Measurements from ENCODE around the gene NF2. TPM values are rescaled to one million over a fixed set of nuclear protein-coding genes. Genes with fewer than 3 reads are reported as not detected.
A peak's percentile ranks its signal among the peaks of the same experiment; 100 is the strongest.

Gene NF2
- total RNA-seq, 1 experiment from 2014 or later: 199 TPM

GRCh38 chr22:29689880-29690213, 86.4 kb downstream of the NF2 start:
- in situ Hi-C loops (cut with HindIII; ENCODE audit: low pct_unique_long_range_greater_than_20kb, low sequenced_read_pairs): no loop called here
- DNase-seq (ENCODE audit: low read depth): no peak

- DNase-seq (ENCODE audit: low read depth): no peak
- in situ Hi-C loops (cut with HindIII; ENCODE audit: low pct_unique_long_range_greater_than_20kb, low sequenced_read_pairs): no loop called here
Observed at GRCh38 chr22:29690476-29690875, 87.0 kb downstream of the NF2 start.

- in situ Hi-C loops (cut with HindIII; ENCODE audit: low pct_unique_long_range_greater_than_20kb, low sequenced_read_pairs): no loop called here
- no peak for DNase-seq (ENCODE audit: low read depth)
Observed at GRCh38 chr22:29691636-29692326, 88.3 kb downstream of the NF2 start.

DNA sequence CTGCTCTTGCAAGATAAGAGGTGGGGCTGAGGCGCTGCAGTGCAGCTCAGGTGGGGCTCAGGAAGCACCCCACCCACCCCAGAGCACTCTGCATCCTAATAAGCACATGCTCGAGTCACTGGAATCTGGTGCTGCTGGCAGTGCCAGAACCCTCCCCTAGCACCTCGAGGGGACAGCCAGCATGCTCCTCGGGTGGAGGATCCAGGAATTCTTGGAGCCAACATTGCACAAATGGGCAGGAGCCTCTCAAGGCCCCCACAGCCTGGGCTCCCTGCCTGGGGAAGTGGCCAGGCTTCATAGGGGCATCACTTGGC, 88.9 kb downstream of the NF2 start:
- DNase-seq (ENCODE audit: low read depth): no peak
- in situ Hi-C loops (cut with HindIII; ENCODE audit: low pct_unique_long_range_greater_than_20kb, low sequenced_read_pairs): no loop called here

DNA sequence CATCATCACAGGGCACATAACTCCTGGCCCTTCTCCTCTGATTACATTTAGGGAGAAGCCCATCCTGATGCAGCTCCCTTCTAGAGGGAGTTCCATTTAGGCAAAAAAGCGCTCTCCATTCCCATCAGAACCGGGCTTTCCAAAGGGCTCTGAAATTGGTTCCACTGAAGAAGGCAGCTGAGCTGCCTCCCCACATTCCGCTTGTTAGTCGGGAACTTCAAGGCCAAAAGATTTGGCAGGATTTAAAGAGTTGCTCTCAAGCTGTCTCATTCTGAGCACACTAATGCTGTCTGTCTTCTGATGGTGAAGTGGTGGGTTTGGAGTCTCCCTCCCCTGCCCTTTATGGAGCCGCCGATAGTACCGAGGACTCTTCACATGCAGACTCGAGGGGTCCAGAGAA, 89.7 kb downstream of the NF2 start:
- in situ Hi-C loops (cut with HindIII; ENCODE audit: low pct_unique_long_range_greater_than_20kb, low sequenced_read_pairs): no loop called here
- DNase-seq (ENCODE audit: low read depth): no peak

- in situ Hi-C loops (cut with HindIII; ENCODE audit: low pct_unique_long_range_greater_than_20kb, low sequenced_read_pairs): no loop called here
- no peak for DNase-seq (ENCODE audit: low read depth)
Observed at GRCh38 chr22:29693671-29694070, 90.2 kb downstream of the NF2 start.

DNA sequence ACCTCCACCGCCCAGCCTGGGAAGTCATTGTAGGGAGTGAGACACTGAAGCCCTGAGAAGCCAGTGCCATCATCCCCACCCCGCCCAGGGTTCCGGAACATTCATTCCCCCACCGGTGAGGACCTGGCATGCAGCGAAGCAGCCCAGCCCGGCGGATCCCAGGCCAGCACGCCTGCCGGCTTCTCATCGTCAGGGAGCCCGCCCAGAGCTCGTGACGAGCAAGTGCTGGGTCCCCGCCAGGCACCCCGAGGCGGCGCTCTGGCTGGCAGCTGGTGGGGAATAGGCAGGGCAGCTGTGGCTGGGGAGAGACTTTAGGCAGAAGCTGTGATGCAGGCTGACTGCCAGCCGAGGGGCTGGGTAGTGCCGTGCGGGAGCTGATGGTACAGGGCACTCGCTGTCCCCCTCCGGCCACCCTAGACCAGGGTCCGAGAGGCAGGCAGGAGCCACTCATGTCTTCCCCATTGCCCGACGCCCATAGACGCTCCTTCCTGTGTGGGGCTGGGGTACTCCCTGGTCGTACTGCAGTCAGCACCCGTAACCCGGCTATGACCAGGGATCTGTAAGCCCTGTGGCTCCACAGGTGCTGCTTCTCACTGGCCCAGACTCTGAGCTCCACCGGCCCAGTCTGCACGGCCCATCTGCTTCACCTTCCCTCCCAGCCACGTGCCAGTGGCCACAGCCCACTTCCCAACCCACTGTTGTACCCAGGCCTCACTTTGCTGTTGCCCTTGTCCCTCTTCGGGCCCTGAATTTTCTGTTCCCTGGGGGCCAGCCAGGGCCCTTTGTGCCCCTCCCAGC, 91.9 kb downstream of the NF2 start:
- in situ Hi-C loops (cut with HindIII; ENCODE audit: low pct_unique_long_range_greater_than_20kb, low sequenced_read_pairs): no loop called here
- no peak for DNase-seq (ENCODE audit: low read depth)

DNA sequence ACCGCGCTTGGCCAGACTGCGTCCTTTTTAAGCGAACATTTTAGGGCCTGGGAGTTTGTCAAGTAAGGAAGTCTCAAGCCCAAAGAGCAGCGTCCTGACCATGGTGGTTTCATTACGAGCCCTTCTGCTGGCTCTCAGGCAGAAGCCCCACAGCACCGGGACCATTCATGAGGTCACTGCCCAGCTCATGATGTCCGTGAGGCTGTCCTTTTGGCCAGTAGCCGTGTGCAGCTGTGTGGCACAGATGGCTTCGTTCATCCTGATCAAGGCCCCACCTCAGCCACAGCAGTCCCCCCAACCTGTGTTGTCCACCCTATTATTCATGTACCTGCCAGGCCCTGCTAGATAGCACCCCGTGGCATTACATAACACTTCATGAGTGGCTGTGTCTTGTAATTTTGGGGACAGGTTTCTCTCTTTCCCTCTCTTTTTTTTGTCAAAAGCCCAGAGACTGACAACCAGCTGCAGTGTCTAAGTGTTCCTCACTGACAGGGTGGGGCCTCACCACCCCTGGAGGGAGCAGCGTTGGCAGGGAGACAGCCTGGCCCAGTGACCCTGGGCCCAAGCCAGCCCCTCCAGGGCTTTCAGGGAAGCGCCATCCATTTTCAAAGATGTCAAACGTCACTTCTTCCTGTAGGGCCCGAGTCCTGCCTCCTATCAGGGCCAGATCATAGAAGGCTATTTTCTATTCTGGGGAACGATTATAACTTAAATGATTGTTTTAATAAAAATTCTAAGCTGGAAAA, 94.6 kb downstream of the NF2 start:
- no peak for DNase-seq (ENCODE audit: low read depth)
- in situ Hi-C loops (cut with HindIII; ENCODE audit: low pct_unique_long_range_greater_than_20kb, low sequenced_read_pairs): no loop called here

- in situ Hi-C loops (cut with HindIII; ENCODE audit: low pct_unique_long_range_greater_than_20kb, low sequenced_read_pairs): no loop called here
Observed at GRCh38 chr22:29700206-29700899, 96.9 kb downstream of the NF2 start.

GRCh38 chr22:29700900-29701154, 97.4 kb downstream of the NF2 start:
- no peak for DNase-seq (ENCODE audit: low read depth)
- in situ Hi-C loops (cut with HindIII; ENCODE audit: low pct_unique_long_range_greater_than_20kb, low sequenced_read_pairs): no loop called here

More at GRCh38 chr22:29700206-29700899, 96.9 kb downstream of the NF2 start:
- DNase-seq (ENCODE audit: low read depth): no peak

DNA sequence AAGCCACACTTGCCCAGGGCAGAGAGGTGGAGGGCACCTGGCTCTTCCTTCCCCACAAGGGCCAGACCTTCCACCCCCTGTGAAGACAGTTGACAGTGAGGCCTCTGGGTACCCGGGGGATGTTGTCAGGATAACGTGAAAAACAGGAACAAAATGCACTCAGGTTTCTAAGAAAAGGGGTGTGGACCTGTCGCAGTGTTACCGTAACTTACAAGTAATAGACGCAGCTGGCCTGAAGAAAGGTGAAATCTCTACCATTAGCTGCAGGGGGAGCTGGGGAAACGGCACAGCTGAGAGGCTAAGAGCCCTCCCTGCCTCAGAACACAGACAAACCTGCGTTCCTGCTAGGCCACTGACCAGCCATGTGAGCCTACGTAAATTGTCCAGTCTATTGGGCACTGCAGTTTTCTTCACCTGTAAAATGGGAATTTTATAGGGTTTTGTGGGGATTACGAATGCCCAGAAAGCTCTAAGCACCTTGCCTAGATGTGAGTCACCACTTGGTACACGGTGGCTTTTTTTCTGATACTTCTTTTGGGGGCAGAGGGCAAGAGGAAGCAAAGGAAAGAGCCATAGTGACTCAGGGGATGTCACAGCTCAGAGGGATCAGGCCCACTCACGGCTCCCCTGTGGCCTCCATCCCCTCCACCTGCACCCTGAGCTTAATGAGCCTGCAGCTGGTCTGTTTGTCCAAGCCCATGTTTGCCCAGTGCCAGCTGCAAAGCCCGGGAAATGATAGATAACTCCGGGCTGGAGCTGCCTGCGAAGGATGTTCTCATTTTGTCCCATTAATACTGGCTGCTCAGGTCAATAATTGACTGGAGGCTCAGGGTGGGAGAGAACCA, 97.9 kb downstream of the NF2 start:
- DNase-seq (ENCODE audit: low read depth): peak; percentile 71
- in situ Hi-C loops (cut with HindIII; ENCODE audit: low pct_unique_long_range_greater_than_20kb, low sequenced_read_pairs): no loop called here

- in situ Hi-C loops (cut with HindIII; ENCODE audit: low pct_unique_long_range_greater_than_20kb, low sequenced_read_pairs): no loop called here
- no peak for DNase-seq (ENCODE audit: low read depth)
Observed at GRCh38 chr22:29702000-29702930, 98.8 kb downstream of the NF2 start.

DNA sequence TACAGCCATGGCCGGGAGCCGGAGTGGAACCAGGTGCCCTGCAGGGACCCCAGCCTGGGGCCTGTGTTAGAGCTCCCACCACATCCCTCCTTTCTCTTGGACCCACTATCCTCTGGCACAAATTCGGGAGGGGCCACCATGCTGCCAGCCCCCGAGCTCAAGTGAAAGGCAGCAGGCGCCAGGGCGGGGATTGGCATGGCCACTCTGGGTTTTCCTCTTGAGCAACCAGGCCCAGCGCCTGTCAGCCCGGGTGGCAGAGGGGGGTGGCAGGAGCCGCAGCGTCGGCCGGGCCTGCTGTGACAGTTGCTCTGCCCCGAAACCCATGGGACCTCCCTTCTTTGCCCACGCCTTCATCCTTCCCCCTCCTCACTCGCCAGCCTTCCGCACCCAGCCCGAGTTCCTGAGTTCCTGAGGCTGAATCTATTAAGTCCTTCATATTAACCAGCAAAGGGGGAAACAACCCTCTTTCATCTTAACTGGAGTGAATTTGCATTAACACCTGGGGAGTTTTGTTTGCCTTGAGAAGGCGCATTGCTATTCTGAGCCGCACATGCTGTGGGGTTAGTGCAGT, 99.6 kb downstream of the NF2 start:
- in situ Hi-C loops (cut with HindIII; ENCODE audit: low pct_unique_long_range_greater_than_20kb, low sequenced_read_pairs): no loop called here
- DNase-seq (ENCODE audit: low read depth): no peak

GRCh38 chr22:29703569-29704195, 100.2 kb downstream of the NF2 start:
- no peak for DNase-seq (ENCODE audit: low read depth)
- in situ Hi-C loops (cut with HindIII; ENCODE audit: low pct_unique_long_range_greater_than_20kb, low sequenced_read_pairs): no loop called here

DNA sequence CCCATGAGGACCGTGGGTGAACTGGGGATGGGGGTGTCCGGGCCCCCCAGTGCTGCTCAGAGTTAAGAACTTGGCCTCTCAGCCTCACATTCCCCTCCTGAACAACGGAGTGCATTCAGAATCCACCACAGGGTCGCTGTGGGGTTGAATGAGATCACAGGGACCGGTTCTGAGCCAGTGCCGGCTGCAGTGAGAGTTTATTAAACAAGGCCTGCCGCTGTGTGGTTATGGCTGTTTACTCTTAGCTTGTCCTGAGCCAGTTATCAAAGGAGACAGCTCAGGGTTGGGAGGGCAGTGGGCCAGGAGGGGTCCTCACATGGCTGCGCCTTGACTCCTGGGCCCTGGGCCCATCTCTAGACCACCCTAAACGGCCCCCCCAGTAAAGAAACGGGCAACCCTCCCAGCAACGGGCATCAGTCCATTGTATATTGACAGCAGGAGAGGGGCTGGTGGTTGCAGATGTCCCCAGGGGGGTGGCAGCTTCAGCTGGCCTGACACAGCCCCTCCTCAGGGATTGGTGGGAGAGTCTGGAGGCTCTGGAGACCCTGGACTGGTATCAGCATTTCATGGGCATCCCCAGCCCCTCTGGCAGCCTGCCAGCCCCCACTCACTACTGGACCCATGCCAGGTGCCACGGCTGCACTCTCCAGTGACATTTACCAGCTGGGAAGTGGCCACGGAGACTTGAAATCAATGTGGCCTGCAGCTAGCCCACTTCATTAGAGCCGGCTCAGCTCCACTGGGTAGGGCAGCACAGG, 101.3 kb downstream of the NF2 start:
- no peak for DNase-seq (ENCODE audit: low read depth)
- in situ Hi-C loops (cut with HindIII; ENCODE audit: low pct_unique_long_range_greater_than_20kb, low sequenced_read_pairs): no loop called here

DNA sequence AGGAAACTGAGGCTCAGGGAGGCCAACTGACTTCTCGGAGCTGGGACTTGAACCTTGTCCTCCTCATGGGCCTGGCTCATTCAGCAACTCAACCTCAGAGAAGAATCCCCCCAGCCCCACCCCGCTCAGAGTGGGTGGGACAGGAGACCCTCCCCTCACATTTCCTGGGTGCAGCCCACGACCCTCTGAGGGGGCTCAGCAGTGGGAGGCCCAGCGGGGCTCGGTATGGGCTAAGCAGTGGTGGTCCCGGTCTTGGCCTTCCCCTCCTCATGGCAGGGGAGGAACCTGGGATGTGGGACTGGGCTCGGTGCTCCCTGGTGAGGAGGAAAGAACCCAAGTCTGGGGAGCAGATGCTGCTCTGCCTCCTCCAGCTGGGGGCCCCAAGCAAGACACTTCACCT, 102.2 kb downstream of the NF2 start:
- DNase-seq (ENCODE audit: low read depth): no peak
- in situ Hi-C loops (cut with HindIII; ENCODE audit: low pct_unique_long_range_greater_than_20kb, low sequenced_read_pairs): no loop called here

Measured in Caki2 (cell line).